Gastrocnemius medialis (tissue), 4 donors: Measurements from ENCODE around the gene PLBD2.

Source experiments
- POLR2A ChIP-seq, 2 donors: fragments of 450-650 bp; IDR thresholded peaks; one replicate each; pipeline ENCODE4 v1.6.1; 2017; ENCODE audit warnings: antibody characterized with exemption in 2 of 2, mild to moderate bottlenecking in 2 of 2, moderate library complexity in 2 of 2
- TF ChIP-seq, protein P1 (sequence below), 5 experiments: fragments of 450-650 bp in 3 of 5; fragments of 200-600 bp in 2 of 5; sonication (generic) in 2 of 5; IDR thresholded peaks in 4 of 5; conservative IDR thresholded peaks in 1 of 5; 1 replicate in 4 of 5; 2 replicates in 1 of 5; pipeline ENCODE4 v1.5.1; 2016 to 2019; ENCODE audit warnings: antibody characterized with exemption in 5 of 5, mild to moderate bottlenecking in 3 of 5, moderate library complexity in 3 of 5

DNA sequence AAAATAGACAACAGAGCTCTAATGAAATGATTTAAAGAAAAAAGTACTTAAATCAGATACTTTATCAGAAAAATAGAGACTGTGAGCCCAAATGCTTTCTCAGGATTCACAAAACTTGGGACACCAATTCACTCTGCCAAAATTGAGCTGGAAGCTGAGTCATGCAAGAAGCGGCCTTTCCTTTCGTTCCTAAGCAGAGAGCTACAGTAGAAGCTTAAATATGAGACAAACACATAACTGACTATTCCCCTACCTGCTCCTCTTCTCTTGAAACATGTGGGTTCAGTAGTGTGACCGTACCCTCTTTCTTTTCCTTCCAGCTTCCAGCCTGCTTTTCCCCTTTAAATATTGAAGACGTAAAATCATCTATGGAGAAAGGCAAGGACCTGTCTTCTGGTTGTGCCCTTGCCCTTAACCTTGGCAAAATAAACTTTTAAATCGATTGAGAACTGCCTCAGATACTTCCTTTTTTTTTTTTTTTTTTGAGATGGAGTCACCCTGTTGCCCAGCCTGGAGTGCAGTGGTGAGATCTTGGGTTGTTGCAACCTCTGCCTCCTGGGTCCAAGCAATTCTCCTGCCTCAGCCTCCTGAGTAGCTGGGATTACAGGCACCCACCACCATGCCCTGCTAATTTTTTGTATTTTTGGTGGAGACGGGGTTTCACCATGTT lies 49.7 kb downstream of the PLBD2 start:
- TF ChIP-seq, protein P1, sequence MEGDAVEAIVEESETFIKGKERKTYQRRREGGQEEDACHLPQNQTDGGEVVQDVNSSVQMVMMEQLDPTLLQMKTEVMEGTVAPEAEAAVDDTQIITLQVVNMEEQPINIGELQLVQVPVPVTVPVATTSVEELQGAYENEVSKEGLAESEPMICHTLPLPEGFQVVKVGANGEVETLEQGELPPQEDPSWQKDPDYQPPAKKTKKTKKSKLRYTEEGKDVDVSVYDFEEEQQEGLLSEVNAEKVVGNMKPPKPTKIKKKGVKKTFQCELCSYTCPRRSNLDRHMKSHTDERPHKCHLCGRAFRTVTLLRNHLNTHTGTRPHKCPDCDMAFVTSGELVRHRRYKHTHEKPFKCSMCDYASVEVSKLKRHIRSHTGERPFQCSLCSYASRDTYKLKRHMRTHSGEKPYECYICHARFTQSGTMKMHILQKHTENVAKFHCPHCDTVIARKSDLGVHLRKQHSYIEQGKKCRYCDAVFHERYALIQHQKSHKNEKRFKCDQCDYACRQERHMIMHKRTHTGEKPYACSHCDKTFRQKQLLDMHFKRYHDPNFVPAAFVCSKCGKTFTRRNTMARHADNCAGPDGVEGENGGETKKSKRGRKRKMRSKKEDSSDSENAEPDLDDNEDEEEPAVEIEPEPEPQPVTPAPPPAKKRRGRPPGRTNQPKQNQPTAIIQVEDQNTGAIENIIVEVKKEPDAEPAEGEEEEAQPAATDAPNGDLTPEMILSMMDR (IDR thresholded peaks at IDR 0.05 in 4 of 5, conservative IDR thresholded peaks at IDR 0.05 in 1 of 5): no peak
- no peak for TF ChIP-seq POLR2A (IDR thresholded peaks at IDR 0.05)
